MM.1S (cell line): Measurements from ENCODE around the gene TSPYL4.

Experiments used
- DNase-seq: peaks from one replicate; pipeline ENCODE4 v3.0.0-alpha.2; 2015
- H2AFZ ChIP-seq: fragments of 300-600 bp; sonication (generic); 2 replicates; pipeline ENCODE4 v1.6.0; 2016; ENCODE audit warnings: antibody characterized with exemption, low read length
- H3F3A ChIP-seq: fragments of 300-600 bp; sonication (generic); 2 replicates; pipeline ENCODE4 v1.6.1; 2016; ENCODE audit warnings: mild to moderate bottlenecking, antibody characterized with exemption, low read length, moderate library complexity, mixed read lengths; ENCODE audit not compliant: insufficient read depth
- H3K27ac ChIP-seq: fragments of 300-600 bp; sonication (generic); 2 replicates; pipeline ENCODE4 v1.5.1; 2016; ENCODE audit warnings: mild to moderate bottlenecking, low read length
- H3K27me3 ChIP-seq: fragments of 300-600 bp; sonication (generic); replicated peaks from 2 replicates; pipeline ENCODE4 v1.6.0; 2016; ENCODE audit warnings: low read length; ENCODE audit not compliant: insufficient read depth
- H3K36me3 ChIP-seq: fragments of 300-600 bp; sonication (generic); replicated peaks from 2 replicates; pipeline ENCODE4 v1.6.1; 2016; ENCODE audit warnings: mild to moderate bottlenecking, low read length, mixed read lengths; ENCODE audit not compliant: insufficient read depth
- H3K4me1 ChIP-seq: fragments of 300-600 bp; sonication (generic); 2 replicates; pipeline ENCODE4 v1.6.1; 2016; ENCODE audit warnings: low read length, mixed read lengths
- H3K4me2 ChIP-seq: fragments of 300-600 bp; sonication (generic); 2 replicates; pipeline ENCODE4 v1.6.0; 2016; ENCODE audit warnings: low read depth, low read length
- H3K4me3 ChIP-seq: fragments of 300-600 bp; sonication (generic); 2 replicates; pipeline ENCODE4 v1.5.1; 2016; ENCODE audit warnings: low read length, mixed read lengths
- H3K79me2 ChIP-seq: fragments of 300-600 bp; sonication (generic); 2 replicates; pipeline ENCODE4 v1.6.1; 2016; ENCODE audit warnings: mixed run types, low read length, mixed read lengths
- H3K9ac ChIP-seq: fragments of 300-600 bp; sonication (generic); 2 replicates; pipeline ENCODE4 v1.6.1; 2016; ENCODE audit warnings: low read length, mixed read lengths
- H3K9me2 ChIP-seq: fragments of 300-600 bp; sonication (generic); replicated peaks from 2 replicates; pipeline ENCODE4 v1.6.1; 2016; ENCODE audit warnings: mild to moderate bottlenecking, low read length, mixed read lengths; ENCODE audit not compliant: insufficient read depth
- H3K9me3 ChIP-seq: fragments of 300-600 bp; sonication (generic); replicated peaks from 2 replicates; pipeline ENCODE4 v1.6.1; 2016; ENCODE audit warnings: mild to moderate bottlenecking, low read length, mixed read lengths; ENCODE audit not compliant: insufficient read depth
- H4K20me1 ChIP-seq: fragments of 300-600 bp; sonication (generic); 2 replicates; pipeline ENCODE4 v1.6.1; 2016; ENCODE audit warnings: mild to moderate bottlenecking, low read length, moderate library complexity, mixed read lengths; ENCODE audit not compliant: insufficient read depth
- CTCF ChIP-seq: fragments of 300-600 bp; sonication (generic); IDR thresholded peaks from 2 replicates; pipeline ENCODE4 v1.5.1; 2016; ENCODE audit warnings: antibody characterized with exemption, low read length, mixed read lengths
- EZH2 ChIP-seq: fragments of 300-600 bp; sonication (generic); optimal IDR thresholded peaks from 2 replicates; pipeline ENCODE3; 2017; ENCODE audit warnings: low read depth, mild to moderate bottlenecking, antibody characterized with exemption, low read length, mixed read lengths
- EZH2phosphoT487 ChIP-seq: fragments of 300-600 bp; sonication (generic); IDR thresholded peaks from 2 replicates; pipeline ENCODE4 v1.6.1; 2018; ENCODE audit warnings: antibody characterized with exemption, low read length

The TSPYL4 gene

GRCh38 chr6:116244284-116244683 is 9.6 kb downstream of the TSPYL4 start:
- TF ChIP-seq EZH2 (no peak), CTCF (no peak), EZH2phosphoT487 (no peak)
- DNase-seq, result no peak
- no peak overlapping the region for H3K27ac ChIP-seq

GRCh38 chr6:116239856-116240255 is 14.0 kb downstream of the TSPYL4 start:
- no peak overlapping the region for H3K4me2 ChIP-seq
- no peaks in the 10 kb centered on the region for H3K27me3 ChIP-seq
- no peak overlapping the region for H3K27ac ChIP-seq
- no peaks in the 10 kb centered on the region for H3F3A ChIP-seq
- TF ChIP-seq EZH2 (no peak), EZH2phosphoT487 (no peak), CTCF (no peak)
- H2AFZ ChIP-seq, result no peak overlapping the region
- H4K20me1 ChIP-seq, result no peaks in the 10 kb centered on the region
- no peaks in the 10 kb centered on the region for H3K4me1 ChIP-seq
- no peak overlapping the region for H3K4me3 ChIP-seq
- no peaks in the 10 kb centered on the region for H3K79me2 ChIP-seq
- no peaks in the 10 kb centered on the region for H3K9me3 ChIP-seq
- no peaks in the 10 kb centered on the region for H3K9me2 ChIP-seq
- H3K9ac ChIP-seq, result no peak overlapping the region
- H3K36me3 ChIP-seq, result no peaks in the 10 kb centered on the region
- DNase-seq, result no peak

More at GRCh38 chr6:116244284-116244683, 9.6 kb downstream of the TSPYL4 start:
- H4K20me1 ChIP-seq, result no peaks in the 10 kb centered on the region
- no peaks in the 10 kb centered on the region for H3K4me1 ChIP-seq
- no peaks in the 10 kb centered on the region for H3K9me2 ChIP-seq
- no peak overlapping the region for H3K4me2 ChIP-seq
- no peak overlapping the region for H2AFZ ChIP-seq
- H3K27me3 ChIP-seq, result no peaks in the 10 kb centered on the region
- no peaks in the 10 kb centered on the region for H3F3A ChIP-seq
- no peaks in the 10 kb centered on the region for H3K9me3 ChIP-seq
- H3K36me3 ChIP-seq, result no peaks in the 10 kb centered on the region
- H3K79me2 ChIP-seq, result no peaks in the 10 kb centered on the region
- no peak overlapping the region for H3K9ac ChIP-seq
- no peak overlapping the region for H3K4me3 ChIP-seq

DNA sequence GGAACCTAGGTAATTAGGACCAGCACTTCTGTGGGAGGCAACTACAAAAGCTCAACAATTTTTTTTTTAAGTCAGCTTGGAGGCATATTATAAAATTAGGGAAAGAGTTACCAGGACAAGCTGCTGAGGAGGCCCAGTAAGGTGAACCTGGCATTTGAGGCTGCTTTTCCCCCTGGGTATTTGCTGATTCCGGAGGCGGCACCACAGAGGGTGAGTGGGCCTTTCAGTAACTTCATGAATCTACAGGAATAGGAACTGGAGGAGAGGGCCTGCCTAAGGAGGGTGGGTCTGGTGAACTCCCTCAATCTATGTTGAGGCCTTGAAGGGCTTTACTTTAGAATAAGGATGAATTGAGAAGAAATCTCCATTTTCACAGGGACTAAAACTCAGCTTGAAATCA is 14.6 kb downstream of the TSPYL4 start:
- H3K4me2 ChIP-seq, result no peak overlapping the region
- no peak for DNase-seq
- no peak overlapping the region for H3K9ac ChIP-seq
- no peak overlapping the region for H2AFZ ChIP-seq
- H3K4me1 ChIP-seq, result no peaks in the 10 kb centered on the region
- no peak overlapping the region for H3K4me3 ChIP-seq
- no peak overlapping the region for H3K27ac ChIP-seq
- H3K9me2 ChIP-seq, result no peaks in the 10 kb centered on the region
- H4K20me1 ChIP-seq, result no peaks in the 10 kb centered on the region
- H3K79me2 ChIP-seq, result no peaks in the 10 kb centered on the region
- no peaks in the 10 kb centered on the region for H3F3A ChIP-seq
- no peaks in the 10 kb centered on the region for H3K9me3 ChIP-seq
- H3K27me3 ChIP-seq, result no peaks in the 10 kb centered on the region
- TF ChIP-seq EZH2 (no peak), EZH2phosphoT487 (no peak), CTCF (no peak)
- H3K36me3 ChIP-seq, result no peaks in the 10 kb centered on the region
